Measurements from ENCODE around the gene ZNF385C. TPM values are rescaled to one million over a fixed set of nuclear protein-coding genes. Genes with fewer than 3 reads are reported as not detected.

Gene ZNF385C
- total and polyA plus RNA-seq, 12 donors = 0.07 to 0.16 (median 0.11) TPM; not detected in 6

- H3K4me1 ChIP-seq (replicated peaks in 1 of 2) = no peaks in the 10 kb centered on the region
- no peak overlapping the region for H3K27ac ChIP-seq
- WGBS, 4 donors = 70 to 76% (median 73%) methylated on average over 4 of the region's 4 CpGs
- H3K4me3 ChIP-seq = no peak overlapping the region
- DNase-seq = no peak
- TF ChIP-seq POLR2A (IDR thresholded peaks at IDR 0.05) = no peak
- TF ChIP-seq CTCF (IDR thresholded peaks at IDR 0.05) = no peak
- intact Hi-C loops (cut with DNase I) = no loop called here
- no peaks in the 10 kb centered on the region for H3K36me3 ChIP-seq (replicated peaks in 1 of 2)
- no peaks in the 10 kb centered on the region for H3K27me3 ChIP-seq
- no peaks in the 10 kb centered on the region for H3K9me3 ChIP-seq (replicated peaks in 1 of 3)
Observed at GRCh38 chr17:42059815-42060214, 38.5 kb downstream of the ZNF385C start.

- intact Hi-C loops (cut with DNase I) = no loop called here
- no peak overlapping the region for H3K4me3 ChIP-seq
Observed at GRCh38 chr17:42058063-42058462, 40.2 kb downstream of the ZNF385C start.

GRCh38 chr17:42056635-42057034 lies 41.6 kb downstream of the ZNF385C start:
- Histone ChIP-seq H3K9me3 (replicated peaks in 1 of 3) (no peaks in the 10 kb centered on the region), H3K4me1 (replicated peaks in 1 of 2) (no peaks in the 10 kb centered on the region), H3K27me3 (no peaks in the 10 kb centered on the region), H3K27ac (no peak overlapping the region), H3K4me3 (no peak overlapping the region), H3K36me3 (replicated peaks in 1 of 2) (no peaks in the 10 kb centered on the region)
- WGBS, 4 donors = 78 to 92% (median 82%) methylated on average over 3 of the region's 3 CpGs
- DNase-seq = no peak
- no peak for TF ChIP-seq CTCF (IDR thresholded peaks at IDR 0.05)
- TF ChIP-seq POLR2A (IDR thresholded peaks at IDR 0.05) = no peak
- intact Hi-C loops (cut with DNase I) = no loop called here

More at GRCh38 chr17:42058063-42058462, 40.2 kb downstream of the ZNF385C start:
- TF ChIP-seq POLR2A (IDR thresholded peaks at IDR 0.05) (no peak), CTCF (IDR thresholded peaks at IDR 0.05) (no peak)
- H3K9me3 ChIP-seq (replicated peaks in 1 of 3) = no peaks in the 10 kb centered on the region
- no peak for DNase-seq
- H3K4me1 ChIP-seq (replicated peaks in 1 of 2) = no peaks in the 10 kb centered on the region
- no peaks in the 10 kb centered on the region for H3K27me3 ChIP-seq
- H3K36me3 ChIP-seq (replicated peaks in 1 of 2) = no peaks in the 10 kb centered on the region
- H3K27ac ChIP-seq = no peak overlapping the region
- WGBS, 4 donors = 60 to 67% (median 66%) methylated on average over 2 to 7 of the region's 7 CpGs; no CpG with 5 or more reads in 1 of the 4 donors

GRCh38 chr17:42055496-42055895 lies 42.8 kb downstream of the ZNF385C start:
- peak in 5 of 7 donors; percentile 38 to 66 (median 54) for DNase-seq
- Histone ChIP-seq H3K9me3 (replicated peaks in 1 of 3) (no peaks in the 10 kb centered on the region), H3K4me3 (no peak overlapping the region), H3K27me3 (no peaks in the 10 kb centered on the region), H3K4me1 (replicated peaks in 1 of 2) (no peaks in the 10 kb centered on the region), H3K27ac (no peak overlapping the region), H3K36me3 (replicated peaks in 1 of 2) (no peaks in the 10 kb centered on the region)
- intact Hi-C loops (cut with DNase I) = no loop called here
- 23 to 32% (median 26%) methylated on average over 6 of the region's 6 CpGs for WGBS, 4 donors
- no peak for TF ChIP-seq CTCF (IDR thresholded peaks at IDR 0.05)
